Measurements from ENCODE around the gene POLR2E.
A peak's percentile ranks its signal among the peaks of the same experiment; 100 is the strongest.

Gene POLR2E

GRCh38 chr19:1058112-1058511 lies 37.1 kb downstream of the POLR2E start:
- Histone ChIP-seq H3K36me3 (peaks cover 96% of the 10 kb centered on the region), H3K4me3 (ENCODE audit: low read depth in 1 of 2, low read length in 1 of 2) (no peak overlapping the region), H3K27ac (peak overlapping the region; percentile 20), H3K4me1 (ENCODE audit: control insufficient read depth in 1 of 2, insufficient read depth in 1 of 2, low read depth in 1 of 2, low read length in 1 of 2) (no peaks in the 10 kb centered on the region), H3K27me3 (no peaks in the 10 kb centered on the region), H3K9me3 (no peaks in the 10 kb centered on the region)
- no peak for TF ChIP-seq CTCF (IDR thresholded peaks at IDR 0.05)

GRCh38 chr19:1057176-1057855 lies 37.9 kb downstream of the POLR2E start:
- Histone ChIP-seq H3K27ac (peak overlapping the region; percentile 33), H3K4me3 (ENCODE audit: low read depth in 1 of 2, low read length in 1 of 2) (no peak overlapping the region)
- peak; percentile 22 for TF ChIP-seq CTCF (IDR thresholded peaks at IDR 0.05)

GRCh38 chr19:1055886-1056620 lies 39.1 kb downstream of the POLR2E start:
- no peaks in the 10 kb centered on the region for H3K27me3 ChIP-seq
- no peak for TF ChIP-seq CTCF (IDR thresholded peaks at IDR 0.05)
- H3K4me1 ChIP-seq (ENCODE audit: control insufficient read depth in 1 of 2, insufficient read depth in 1 of 2, low read depth in 1 of 2, low read length in 1 of 2) = no peaks in the 10 kb centered on the region
- H3K9me3 ChIP-seq = no peaks in the 10 kb centered on the region
- H3K36me3 ChIP-seq = peaks cover 96% of the 10 kb centered on the region
- no peak overlapping the region for H3K27ac ChIP-seq
- no peak overlapping the region for H3K4me3 ChIP-seq (ENCODE audit: low read depth in 1 of 2, low read length in 1 of 2)

More at GRCh38 chr19:1057176-1057855, 37.9 kb downstream of the POLR2E start:
- H3K4me1 ChIP-seq (ENCODE audit: control insufficient read depth in 1 of 2, insufficient read depth in 1 of 2, low read depth in 1 of 2, low read length in 1 of 2) = no peaks in the 10 kb centered on the region
- no peaks in the 10 kb centered on the region for H3K27me3 ChIP-seq
- H3K9me3 ChIP-seq = no peaks in the 10 kb centered on the region
- H3K36me3 ChIP-seq = peaks cover 97% of the 10 kb centered on the region

- Histone ChIP-seq H3K27ac (no peak overlapping the region), H3K27me3 (no peaks in the 10 kb centered on the region), H3K36me3 (peaks cover 94% of the 10 kb centered on the region), H3K4me1 (ENCODE audit: control insufficient read depth in 1 of 2, insufficient read depth in 1 of 2, low read depth in 1 of 2, low read length in 1 of 2) (no peaks in the 10 kb centered on the region), H3K4me3 (ENCODE audit: low read depth in 1 of 2, low read length in 1 of 2) (no peak overlapping the region), H3K9me3 (no peaks in the 10 kb centered on the region)
- no peak for TF ChIP-seq CTCF (IDR thresholded peaks at IDR 0.05)
Measured at GRCh38 chr19:1055028-1055425, 40.1 kb downstream of the POLR2E start.

- H3K4me3 ChIP-seq (ENCODE audit: low read depth in 1 of 2, low read length in 1 of 2) = no peak overlapping the region
- H3K4me1 ChIP-seq (ENCODE audit: control insufficient read depth in 1 of 2, insufficient read depth in 1 of 2, low read depth in 1 of 2, low read length in 1 of 2) = no peaks in the 10 kb centered on the region
- H3K9me3 ChIP-seq = no peaks in the 10 kb centered on the region
- peaks cover 90% of the 10 kb centered on the region for H3K36me3 ChIP-seq
- no peaks in the 10 kb centered on the region for H3K27me3 ChIP-seq
- H3K27ac ChIP-seq = no peak overlapping the region
- no peak for TF ChIP-seq CTCF (IDR thresholded peaks at IDR 0.05)
Measured at GRCh38 chr19:1054102-1055027, 40.8 kb downstream of the POLR2E start.
